ENCODE data around the gene CLPX. TPM values are rescaled to one million over a fixed set of nuclear protein-coding genes. Genes with fewer than 3 reads are reported as not detected.
A peak's percentile ranks its signal among the peaks of the same experiment; 100 is the strongest.
"Not testable (repeated sequence)": the region's sequence is repeated elsewhere in the genome, so short reads cannot be mapped to it uniquely, and the experiment has no call there.

Gene CLPX
- total RNA-seq (2014; rRNA removed; shearing (Covaris generic)) = 34.2 and 58.3 TPM in 2 replicates

DNA sequence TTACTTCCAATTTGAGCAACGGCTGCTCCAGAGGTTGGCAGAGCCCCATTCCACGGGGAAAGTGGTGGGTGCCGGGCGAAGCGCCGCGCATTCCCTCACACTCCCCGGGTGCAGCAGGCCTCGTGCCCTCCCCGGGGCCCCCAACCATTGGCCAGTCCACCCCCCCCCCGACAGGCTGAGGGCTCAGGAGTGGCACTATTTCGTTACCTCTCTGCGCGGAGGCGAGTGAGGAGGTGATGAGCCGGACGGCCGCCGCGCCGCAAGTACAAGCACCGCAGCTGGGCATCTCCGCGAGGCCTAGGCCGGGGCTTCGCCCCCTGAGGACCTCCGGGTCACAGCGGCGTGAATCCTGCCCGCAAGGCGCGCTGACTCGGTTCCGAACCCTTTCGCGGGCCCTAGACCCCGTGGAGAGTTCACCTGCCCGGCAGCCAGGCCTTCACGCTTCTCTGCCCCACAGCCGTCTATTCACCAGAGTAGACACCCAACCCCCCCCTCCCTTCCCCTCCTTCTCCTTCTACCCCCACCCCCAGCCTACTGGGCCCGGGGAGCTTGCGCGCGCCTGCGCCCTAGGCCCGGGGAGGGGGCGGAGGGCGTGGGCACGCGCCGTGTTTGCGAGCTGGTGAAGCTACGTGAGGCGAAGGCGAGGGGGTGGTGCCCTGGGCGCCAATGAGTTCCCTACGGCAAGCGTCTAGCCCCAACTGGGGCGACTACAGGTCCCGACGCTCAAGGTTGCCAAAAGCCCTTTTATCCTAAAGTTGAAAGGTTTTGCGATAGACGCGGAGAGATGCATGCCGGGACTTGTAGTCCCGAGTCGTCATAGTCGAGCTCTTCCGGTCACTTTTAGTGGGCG, at the start of gene CLPX:
CLPX (minus strand) TSS at position 475 of the 850 bp plus-strand sequence; CDS start at position 286, 189 bp downstream.
- peak; percentile 99 for DNase-seq
- Histone ChIP-seq H3K36me3 (replicated peaks; ENCODE audit: control insufficient read depth, insufficient read depth, low read length) (no peaks in the 10 kb centered on the region), H3K27me3 (ENCODE audit: control insufficient read depth, insufficient read depth, low read length) (no peaks in the 10 kb centered on the region), H3K4me3 (ENCODE audit: insufficient read depth, low read depth, low read length) (peak within 1 kb of the TSS; percentile 99)

DNA sequence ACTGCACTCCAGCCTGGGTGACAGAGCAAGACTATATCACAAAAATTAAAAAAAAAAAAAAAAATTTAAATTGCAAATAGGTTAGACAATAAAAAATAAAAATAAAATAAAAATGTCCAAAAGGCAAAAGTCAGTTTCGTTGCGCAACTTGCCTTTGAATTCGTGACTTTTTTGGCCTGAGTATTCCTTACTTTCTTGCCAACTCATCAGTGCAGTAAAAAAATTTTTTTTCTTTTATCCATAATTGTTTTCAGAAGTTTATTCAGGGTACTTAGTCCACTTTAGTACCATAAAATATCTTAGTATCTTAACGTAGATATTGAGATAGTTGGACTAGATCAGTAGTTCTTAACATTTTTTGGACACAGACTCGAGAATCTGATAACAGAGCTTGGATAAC, 48.6 kb upstream of the CLPX start:
- no peaks in the 10 kb centered on the region for H3K36me3 ChIP-seq (replicated peaks; ENCODE audit: control insufficient read depth, insufficient read depth, low read length)
- DNase-seq = no peak
- H3K27me3 ChIP-seq (ENCODE audit: control insufficient read depth, insufficient read depth, low read length) = no peaks in the 10 kb centered on the region
- no peak overlapping the region for H3K4me3 ChIP-seq (ENCODE audit: insufficient read depth, low read depth, low read length)

DNA sequence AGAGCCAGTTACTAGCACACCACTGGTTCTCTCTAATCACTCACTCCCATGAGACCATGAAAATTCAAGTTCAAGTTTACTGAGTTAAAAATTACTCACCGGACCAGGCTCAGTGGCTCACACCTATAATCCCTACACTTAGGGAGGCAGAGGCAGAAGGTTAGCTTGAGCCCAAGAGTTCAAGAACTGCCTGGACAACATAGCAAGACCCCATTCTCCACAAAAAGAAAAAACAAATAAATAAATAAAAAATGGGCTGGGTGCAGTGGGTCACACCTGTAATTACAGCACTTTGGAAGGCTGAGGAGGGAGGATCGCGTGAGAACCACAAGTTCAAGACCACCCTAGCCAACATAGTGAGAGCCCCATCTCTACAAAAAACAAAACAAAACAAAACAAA, 47.4 kb upstream of the CLPX start:
- Histone ChIP-seq H3K27me3 (ENCODE audit: control insufficient read depth, insufficient read depth, low read length) (no peaks in the 10 kb centered on the region), H3K36me3 (replicated peaks; ENCODE audit: control insufficient read depth, insufficient read depth, low read length) (no peaks in the 10 kb centered on the region), H3K4me3 (ENCODE audit: insufficient read depth, low read depth, low read length) (no peak overlapping the region)
- no peak for DNase-seq

DNA sequence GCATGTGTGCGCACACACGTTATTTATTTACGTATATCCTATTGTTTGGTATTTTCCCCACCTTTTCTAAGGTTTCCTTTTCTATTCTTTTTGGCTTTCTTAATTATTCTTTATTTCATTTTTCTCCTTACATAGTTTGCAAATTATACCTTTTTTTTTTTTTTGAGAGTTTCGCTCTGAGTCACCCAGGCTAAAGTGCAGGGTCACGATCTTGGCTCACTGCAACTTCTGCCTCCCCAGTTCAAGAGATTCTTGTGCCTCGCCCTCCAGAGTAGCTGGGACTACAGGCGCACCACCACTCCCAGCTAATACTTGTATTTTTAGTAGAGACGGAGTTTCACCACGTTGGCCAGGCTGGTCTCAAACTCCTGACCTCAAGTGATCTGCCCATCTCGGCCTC, 46.2 kb upstream of the CLPX start:
- no peak overlapping the region for H3K4me3 ChIP-seq (ENCODE audit: insufficient read depth, low read depth, low read length)
- H3K36me3 ChIP-seq (replicated peaks; ENCODE audit: control insufficient read depth, insufficient read depth, low read length) = no peaks in the 10 kb centered on the region
- no peaks in the 10 kb centered on the region for H3K27me3 ChIP-seq (ENCODE audit: control insufficient read depth, insufficient read depth, low read length)
- DNase-seq = no peak

- DNase-seq; H3K27me3 ChIP-seq (ENCODE audit: control insufficient read depth, insufficient read depth, low read length); H3K4me3 ChIP-seq (ENCODE audit: insufficient read depth, low read depth, low read length); H3K36me3 ChIP-seq (replicated peaks; ENCODE audit: control insufficient read depth, insufficient read depth, low read length): not testable (repeated sequence)
Observed at GRCh38 chr15:65226901-65227300, 41.8 kb upstream of the CLPX start.

DNA sequence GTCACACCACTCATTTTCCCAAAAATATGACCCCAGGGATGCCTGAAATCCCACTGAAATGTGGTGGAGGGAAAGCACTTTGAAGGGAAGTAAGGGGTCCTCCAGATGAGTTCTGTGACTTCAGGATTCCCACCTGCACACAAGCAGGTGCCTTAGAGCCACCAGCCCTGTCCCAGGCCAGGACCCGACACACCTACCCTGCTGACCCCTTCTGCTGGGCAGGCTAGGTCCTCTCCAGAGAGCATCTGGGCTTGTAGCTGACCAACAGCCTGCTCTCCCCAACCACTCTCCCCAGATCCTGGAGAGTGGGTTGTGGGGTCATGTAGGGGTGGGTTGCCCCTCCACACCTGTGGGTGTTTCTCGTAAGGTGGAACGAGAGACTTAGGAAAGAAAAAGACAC, 41.1 kb upstream of the CLPX start:
- Histone ChIP-seq H3K27me3 (ENCODE audit: control insufficient read depth, insufficient read depth, low read length) (no peaks in the 10 kb centered on the region), H3K36me3 (replicated peaks; ENCODE audit: control insufficient read depth, insufficient read depth, low read length) (no peaks in the 10 kb centered on the region), H3K4me3 (ENCODE audit: insufficient read depth, low read depth, low read length) (no peak overlapping the region)
- no peak for DNase-seq

DNA sequence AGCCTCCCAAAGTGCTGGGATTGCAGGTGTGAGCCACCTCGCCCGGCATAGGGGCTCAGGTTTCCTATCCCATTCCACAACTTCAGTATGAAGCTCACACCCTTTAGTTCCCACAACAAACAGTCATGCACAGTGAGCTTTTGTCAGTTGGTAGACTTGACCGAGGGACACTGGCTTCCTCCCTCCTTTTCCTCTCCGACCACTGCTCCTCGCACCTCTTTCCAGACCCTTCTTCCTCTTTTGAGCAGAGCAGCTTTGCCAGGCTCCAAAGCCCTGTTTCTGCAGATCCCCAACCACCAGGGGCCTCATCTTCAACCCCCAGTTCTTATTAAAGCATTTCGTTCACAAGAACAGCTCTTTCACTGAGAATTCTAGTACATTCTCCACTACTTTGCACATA, 38.9 kb upstream of the CLPX start:
- no peak for DNase-seq
- Histone ChIP-seq H3K27me3 (ENCODE audit: control insufficient read depth, insufficient read depth, low read length) (no peaks in the 10 kb centered on the region), H3K4me3 (ENCODE audit: insufficient read depth, low read depth, low read length) (no peak overlapping the region), H3K36me3 (replicated peaks; ENCODE audit: control insufficient read depth, insufficient read depth, low read length) (no peaks in the 10 kb centered on the region)

GRCh38 chr15:65222891-65223290, 37.7 kb upstream of the CLPX start:
- no peak for DNase-seq

DNA sequence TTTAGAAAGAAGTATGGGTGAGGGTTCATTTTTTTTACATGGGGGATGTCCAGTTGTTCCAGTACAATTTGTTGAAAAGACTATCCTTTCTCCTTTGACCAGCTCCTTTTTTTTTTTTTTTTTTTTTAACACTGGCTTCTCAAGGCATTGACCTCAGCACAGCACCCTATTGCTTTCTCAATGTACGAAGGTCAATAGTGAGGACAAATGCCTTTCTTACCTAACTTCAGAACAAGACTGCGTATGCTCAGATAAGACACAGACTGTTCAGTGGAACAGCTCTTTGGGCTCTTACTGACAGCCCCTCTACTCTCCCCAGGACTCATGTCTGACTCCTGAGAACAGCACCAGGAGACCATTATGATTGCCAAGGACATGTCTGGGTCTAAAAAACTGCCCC, 36.6 kb upstream of the CLPX start:
- H3K4me3 ChIP-seq (ENCODE audit: insufficient read depth, low read depth, low read length) = no peak overlapping the region
- H3K27me3 ChIP-seq (ENCODE audit: control insufficient read depth, insufficient read depth, low read length) = no peaks in the 10 kb centered on the region
- no peak for DNase-seq
- no peaks in the 10 kb centered on the region for H3K36me3 ChIP-seq (replicated peaks; ENCODE audit: control insufficient read depth, insufficient read depth, low read length)

More at GRCh38 chr15:65222891-65223290, 37.7 kb upstream of the CLPX start:
- Histone ChIP-seq H3K36me3 (replicated peaks; ENCODE audit: control insufficient read depth, insufficient read depth, low read length) (no peaks in the 10 kb centered on the region), H3K4me3 (ENCODE audit: insufficient read depth, low read depth, low read length) (no peak overlapping the region), H3K27me3 (ENCODE audit: control insufficient read depth, insufficient read depth, low read length) (no peaks in the 10 kb centered on the region)

GRCh38 chr15:65219137-65219536, 34.0 kb upstream of the CLPX start:
- Histone ChIP-seq H3K27me3 (ENCODE audit: control insufficient read depth, insufficient read depth, low read length) (no peaks in the 10 kb centered on the region), H3K36me3 (replicated peaks; ENCODE audit: control insufficient read depth, insufficient read depth, low read length) (no peaks in the 10 kb centered on the region), H3K4me3 (ENCODE audit: insufficient read depth, low read depth, low read length) (no peak overlapping the region)
- no peak for DNase-seq

DNA sequence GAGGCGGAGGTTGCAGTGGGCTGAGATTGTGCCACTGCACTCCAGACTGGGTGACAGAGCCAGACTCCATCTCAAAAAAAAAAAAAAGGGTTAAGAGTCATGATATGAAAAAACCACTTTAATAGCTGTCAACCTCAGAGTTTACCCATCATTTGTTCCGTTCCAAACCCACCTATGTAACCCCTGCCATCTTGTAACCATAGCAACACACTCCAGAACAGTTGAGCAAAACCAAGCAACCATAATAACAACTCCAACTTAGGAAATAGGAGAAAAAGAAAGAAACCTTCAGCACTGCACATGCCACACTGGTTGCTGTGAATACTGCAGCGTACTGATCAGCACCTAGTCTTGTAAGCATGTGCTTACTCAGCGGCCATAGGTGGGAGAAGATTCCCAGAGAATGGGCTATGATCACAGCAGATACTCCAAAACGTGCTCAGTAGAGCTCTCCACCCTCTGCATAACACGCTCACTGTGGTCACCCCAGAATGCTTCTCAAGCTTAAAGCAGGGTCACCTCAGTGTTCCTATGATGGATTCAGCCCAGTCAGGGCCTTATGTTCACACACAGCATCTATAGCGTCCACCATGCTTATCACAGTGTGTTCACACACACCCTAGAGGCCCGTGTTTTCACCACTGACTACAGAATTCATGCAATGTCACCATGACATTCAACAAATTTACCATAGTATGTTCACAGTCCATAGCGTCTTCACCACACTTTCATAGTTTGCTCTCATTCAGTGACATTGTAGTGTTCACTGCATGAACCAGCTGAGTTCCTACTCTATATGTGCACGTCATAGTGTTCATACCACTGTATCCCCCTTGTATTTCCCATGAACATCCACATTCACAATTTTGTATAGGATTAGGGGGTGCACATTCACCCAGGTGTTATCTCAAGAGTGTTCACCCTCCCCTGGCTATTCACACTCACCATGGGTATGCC, 32.7 kb upstream of the CLPX start:
- no peak for DNase-seq
- H3K27me3 ChIP-seq (ENCODE audit: control insufficient read depth, insufficient read depth, low read length) = no peaks in the 10 kb centered on the region
- no peak overlapping the region for H3K4me3 ChIP-seq (ENCODE audit: insufficient read depth, low read depth, low read length)
- H3K36me3 ChIP-seq (replicated peaks; ENCODE audit: control insufficient read depth, insufficient read depth, low read length) = no peaks in the 10 kb centered on the region

GRCh38 chr15:65215496-65215895, 30.4 kb upstream of the CLPX start:
- no peaks in the 10 kb centered on the region for H3K36me3 ChIP-seq (replicated peaks; ENCODE audit: control insufficient read depth, insufficient read depth, low read length)
- no peaks in the 10 kb centered on the region for H3K27me3 ChIP-seq (ENCODE audit: control insufficient read depth, insufficient read depth, low read length)
- H3K4me3 ChIP-seq (ENCODE audit: insufficient read depth, low read depth, low read length) = no peak overlapping the region
- no peak for DNase-seq

- no peak overlapping the region for H3K4me3 ChIP-seq (ENCODE audit: insufficient read depth, low read depth, low read length)
- no peaks in the 10 kb centered on the region for H3K36me3 ChIP-seq (replicated peaks; ENCODE audit: control insufficient read depth, insufficient read depth, low read length)
- DNase-seq = no peak
- H3K27me3 ChIP-seq (ENCODE audit: control insufficient read depth, insufficient read depth, low read length) = no peaks in the 10 kb centered on the region
Observed at GRCh38 chr15:65214010-65214409, 28.9 kb upstream of the CLPX start.

GRCh38 chr15:65213241-65213640, 28.1 kb upstream of the CLPX start:
- no peaks in the 10 kb centered on the region for H3K36me3 ChIP-seq (replicated peaks; ENCODE audit: control insufficient read depth, insufficient read depth, low read length)
- H3K27me3 ChIP-seq (ENCODE audit: control insufficient read depth, insufficient read depth, low read length) = no peaks in the 10 kb centered on the region
- H3K4me3 ChIP-seq (ENCODE audit: insufficient read depth, low read depth, low read length) = no peak overlapping the region
- DNase-seq = no peak

DNA sequence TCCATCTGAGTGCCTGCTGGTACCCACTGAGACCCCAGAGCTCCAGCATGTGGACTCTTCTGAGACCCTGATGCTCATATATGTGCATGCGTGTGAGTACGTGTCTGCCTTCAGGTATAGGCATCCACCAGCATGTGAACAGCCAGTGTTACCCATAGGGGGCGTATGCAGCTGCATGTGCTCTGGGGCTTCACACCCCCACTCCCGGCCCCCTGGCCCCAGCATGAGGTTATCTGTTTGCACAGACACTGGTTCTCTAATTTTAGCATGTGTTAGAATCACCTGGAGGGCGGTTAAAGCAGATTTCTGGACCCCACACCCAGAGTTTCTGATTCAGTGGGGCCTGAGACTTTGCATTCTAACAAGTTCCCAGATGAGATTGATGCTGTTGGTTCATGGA, 27.0 kb upstream of the CLPX start:
- Histone ChIP-seq H3K4me3 (ENCODE audit: insufficient read depth, low read depth, low read length) (no peak overlapping the region), H3K27me3 (ENCODE audit: control insufficient read depth, insufficient read depth, low read length) (no peaks in the 10 kb centered on the region), H3K36me3 (replicated peaks; ENCODE audit: control insufficient read depth, insufficient read depth, low read length) (no peaks in the 10 kb centered on the region)
- peak; percentile 87 for DNase-seq
